Measurements from ENCODE around the gene LDLRAD3. TPM values are rescaled to one million over a fixed set of nuclear protein-coding genes. Genes with fewer than 3 reads are reported as not detected.

LDLRAD3 gene
- polyA plus RNA-seq, 1 of the 3 experiments (the other 2 are of a cell fraction): 10.6 TPM

- ChIA-PET POLR2A (no interaction called here), CTCF (interaction anchor here (7.8 kb wide), 1 partner anchor 250 kb away, joined by 65 read pairs; no protein-coding TSS in a partner anchor)
- Histone ChIP-seq H3K9me2 (no peaks in the 10 kb centered on the region), H3K4me1 (ENCODE audit: control insufficient read depth in 1 of 2, insufficient read depth in 2 of 2, low read depth in 1 of 2, low read length in 1 of 2) (peaks cover 12 to 20% of the 10 kb centered on the region in 2 experiments; a peak in 3 of 4 replicates), H3F3A (replicated peaks; ENCODE audit: insufficient read depth) (no peaks in the 10 kb centered on the region), H3K4me3 (ENCODE audit: low read depth in 2 of 2, low read length in 1 of 2) (no peak overlapping the region), H3K4me2 (no peak overlapping the region), H3K36me3 (replicated peaks in 1 of 2; ENCODE audit: control insufficient read depth in 1 of 2, insufficient read depth in 2 of 2, low read length in 1 of 2) (peaks cover 0 to 8% of the 10 kb centered on the region in 2 experiments), H3K27ac (ENCODE audit: low read depth in 2 of 2, low read length in 1 of 2) (no peak overlapping the region), H3K9me3 (peaks cover 10% of the 10 kb centered on the region; the same call in 1 of the 2 replicates), H3K27me3 (ENCODE audit: insufficient read depth) (no peaks in the 10 kb centered on the region), H3K79me2 (ENCODE audit: insufficient read depth) (0 out of 2 replicates have a peak, but pooled peaks cover 4% of the 10 kb centered on the region), H3K9ac (no peak overlapping the region), H4K20me1 (ENCODE audit: insufficient read depth) (no peaks in the 10 kb centered on the region), H2AFZ (ENCODE audit: low read depth) (no peak overlapping the region)
- DNase-seq: no peak
- TF ChIP-seq CHD2 (IDR thresholded peaks at IDR 0.05; ENCODE audit: low read length, partially characterized antibody) (no peak), MXI1 (IDR thresholded peaks at IDR 0.05; ENCODE audit: low read depth, low read length) (no peak), RXRA (IDR thresholded peaks at IDR 0.05; ENCODE audit: borderline replicate concordance, low read depth) (no peak), JUND (IDR thresholded peaks at IDR 0.05) (no peak), EZH2phosphoT487 (IDR thresholded peaks at IDR 0.05; ENCODE audit: borderline replicate concordance, low read depth) (no peak), CTCF (IDR thresholded peaks at IDR 0.05) (no peak), POLR2AphosphoS5 (IDR thresholded peaks at IDR 0.05; ENCODE audit: low read depth, low read length) (no peak), FOXM1 (IDR thresholded peaks at IDR 0.05; ENCODE audit: low read depth) (no peak)
- 86% methylated on average over 5 of the region's 5 CpGs for WGBS (ENCODE audit: low lambda C conversion rate)
Observed at GRCh38 chr11:36070954-36071330, 127.1 kb downstream of the LDLRAD3 start.

- TF ChIP-seq POLR2AphosphoS5 (IDR thresholded peaks at IDR 0.05; ENCODE audit: low read depth, low read length) (no peak), RFX5 (IDR thresholded peaks at IDR 0.05; ENCODE audit: low read length) (no peak), EP300 (IDR thresholded peaks at IDR 0.05; ENCODE audit: borderline replicate concordance in 1 of 2, low read depth in 1 of 2, low read length in 1 of 2) (no peak), NRF1 (IDR thresholded peaks at IDR 0.05; ENCODE audit: low read depth, low read length) (no peak), MAX (IDR thresholded peaks at IDR 0.05; ENCODE audit: low read depth) (no peak), TCF12 (IDR thresholded peaks at IDR 0.05) (no peak), JUND (IDR thresholded peaks at IDR 0.05) (no peak), USF2 (IDR thresholded peaks at IDR 0.05; ENCODE audit: borderline replicate concordance, low read depth, low read length) (no peak), MEF2A (IDR thresholded peaks at IDR 0.05; ENCODE audit: borderline replicate concordance, low read depth) (no peak), FOXJ3 (CRISPR knock-in tag; IDR thresholded peaks at IDR 0.05) (no peak), TAF1 (IDR thresholded peaks at IDR 0.05; ENCODE audit: borderline replicate concordance, low read depth, low read length) (no peak), RXRA (IDR thresholded peaks at IDR 0.05; ENCODE audit: borderline replicate concordance, low read depth) (no peak), ZBTB33 (IDR thresholded peaks at IDR 0.05; ENCODE audit: borderline replicate concordance, low read depth) (no peak), FOXM1 (IDR thresholded peaks at IDR 0.05; ENCODE audit: low read depth) (no peak), CHD2 (IDR thresholded peaks at IDR 0.05; ENCODE audit: low read length, partially characterized antibody) (no peak), SIN3A (IDR thresholded peaks at IDR 0.05; ENCODE audit: borderline replicate concordance, low read depth, low read length) (no peak), FOSL2 (IDR thresholded peaks at IDR 0.05; ENCODE audit: borderline replicate concordance, low read depth) (no peak), RAD21 (IDR thresholded peaks at IDR 0.05; ENCODE audit: low read length) (no peak)
- no peaks in the 10 kb centered on the region for H3K9me2 ChIP-seq
- ChIA-PET POLR2A (no interaction called here), CTCF (interaction anchor here (0.7 to 7.8 kb wide), 6 partner anchors 13 to 251 kb away, joined by 3 to 65 read pairs (median 10); no protein-coding TSS in a partner anchor)
- WGBS (ENCODE audit: low lambda C conversion rate): 87% methylated on average over 2 of the region's 2 CpGs
- H2AFZ ChIP-seq (ENCODE audit: low read depth): no peak overlapping the region
- no peak overlapping the region for H3K27ac ChIP-seq (ENCODE audit: low read depth in 2 of 2, low read length in 1 of 2)
- no peak overlapping the region for H3K9ac ChIP-seq
- no peak overlapping the region for H3K4me2 ChIP-seq
- peaks cover 4% of the 10 kb centered on the region; the same call in 1 of the 2 replicates for H3K9me3 ChIP-seq
- no peak for DNase-seq
- no peak overlapping the region for H3K4me3 ChIP-seq (ENCODE audit: low read depth in 2 of 2, low read length in 1 of 2)
- no peaks in the 10 kb centered on the region for H4K20me1 ChIP-seq (ENCODE audit: insufficient read depth)
- no peaks in the 10 kb centered on the region for H3F3A ChIP-seq (replicated peaks; ENCODE audit: insufficient read depth)
- H3K36me3 ChIP-seq (replicated peaks in 1 of 2; ENCODE audit: control insufficient read depth in 1 of 2, insufficient read depth in 2 of 2, low read length in 1 of 2): peaks cover 0 to 1% of the 10 kb centered on the region in 2 experiments
- peaks cover 12 to 20% of the 10 kb centered on the region in 2 experiments; a peak in 3 of 4 replicates for H3K4me1 ChIP-seq (ENCODE audit: control insufficient read depth in 1 of 2, insufficient read depth in 2 of 2, low read depth in 1 of 2, low read length in 1 of 2)
- 0 out of 2 replicates have a peak, but pooled peaks cover 4% of the 10 kb centered on the region for H3K79me2 ChIP-seq (ENCODE audit: insufficient read depth)
- H3K27me3 ChIP-seq (ENCODE audit: insufficient read depth): no peaks in the 10 kb centered on the region
Observed at GRCh38 chr11:36071917-36072500, 128.1 kb downstream of the LDLRAD3 start.

Data from SK-N-SH (cell line).